Ovary (tissue), 3 donors: ENCODE measurements around the gene TBC1D16.

Source experiments
- EP300 ChIP-seq: sonication (generic); formaldehyde crosslinking; IDR thresholded peaks from one replicate; pipeline ENCODE4 v1.6.1; 2017; ENCODE audit warnings: antibody characterized with exemption
- POLR2A ChIP-seq: fragments of 450-650 bp; IDR thresholded peaks from one replicate; pipeline ENCODE4 v1.6.1; 2017; ENCODE audit warnings: antibody characterized with exemption, mild to moderate bottlenecking, moderate library complexity
- TF ChIP-seq, protein P1 (sequence below), 3 donors: fragments of 450-650 bp in 2 of 3; fragments of 200-600 bp in 1 of 3; IDR thresholded peaks; one replicate each; pipeline versions ENCODE4 v1.5.1 to v1.8.0; 2016 to 2022; ENCODE audit warnings: antibody characterized with exemption in 3 of 3, mild to moderate bottlenecking in 1 of 3
- donor health status: DM: no; HTN: no; CAD: no.

DNA sequence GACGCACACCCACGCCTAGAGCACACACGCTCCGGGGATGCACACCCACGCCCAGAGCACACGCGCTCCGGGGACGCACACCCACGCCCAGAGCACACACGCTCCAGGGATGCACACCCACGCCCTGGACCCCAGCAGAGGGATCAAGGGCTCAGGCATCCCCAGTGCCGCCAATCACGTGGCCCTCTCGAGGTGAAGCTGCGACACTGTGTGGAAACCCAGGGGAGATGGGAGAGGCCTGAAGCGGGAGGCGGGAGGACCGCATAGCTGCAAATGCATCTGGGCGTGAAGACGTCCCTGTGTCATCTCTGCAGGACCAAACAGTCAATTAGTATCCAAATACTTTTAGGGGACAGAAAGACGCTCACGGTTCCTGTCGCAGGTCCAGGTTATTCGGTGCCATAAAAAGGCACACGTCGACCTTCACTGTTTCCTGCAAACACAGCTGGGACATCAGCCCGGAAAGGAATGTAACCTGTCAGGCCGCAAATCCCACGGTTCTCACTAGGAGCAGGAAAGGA is 56.4 kb downstream of the TBC1D16 start:
- TF ChIP-seq, protein P1, sequence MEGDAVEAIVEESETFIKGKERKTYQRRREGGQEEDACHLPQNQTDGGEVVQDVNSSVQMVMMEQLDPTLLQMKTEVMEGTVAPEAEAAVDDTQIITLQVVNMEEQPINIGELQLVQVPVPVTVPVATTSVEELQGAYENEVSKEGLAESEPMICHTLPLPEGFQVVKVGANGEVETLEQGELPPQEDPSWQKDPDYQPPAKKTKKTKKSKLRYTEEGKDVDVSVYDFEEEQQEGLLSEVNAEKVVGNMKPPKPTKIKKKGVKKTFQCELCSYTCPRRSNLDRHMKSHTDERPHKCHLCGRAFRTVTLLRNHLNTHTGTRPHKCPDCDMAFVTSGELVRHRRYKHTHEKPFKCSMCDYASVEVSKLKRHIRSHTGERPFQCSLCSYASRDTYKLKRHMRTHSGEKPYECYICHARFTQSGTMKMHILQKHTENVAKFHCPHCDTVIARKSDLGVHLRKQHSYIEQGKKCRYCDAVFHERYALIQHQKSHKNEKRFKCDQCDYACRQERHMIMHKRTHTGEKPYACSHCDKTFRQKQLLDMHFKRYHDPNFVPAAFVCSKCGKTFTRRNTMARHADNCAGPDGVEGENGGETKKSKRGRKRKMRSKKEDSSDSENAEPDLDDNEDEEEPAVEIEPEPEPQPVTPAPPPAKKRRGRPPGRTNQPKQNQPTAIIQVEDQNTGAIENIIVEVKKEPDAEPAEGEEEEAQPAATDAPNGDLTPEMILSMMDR (IDR thresholded peaks at IDR 0.05) = no peak
- TF ChIP-seq POLR2A (no peak), EP300 (no peak)
